WERI-Rb-1 (cell line): ENCODE measurements around the gene ST14.

Experiments
- DNase-seq: peaks from one replicate; pipeline ENCODE4 v3.0.0-alpha.2; 2020
- H3K27ac ChIP-seq: fragments of 250-450 bp; sonication (Bioruptor Pico); 2 replicates; pipeline ENCODE4 v1.5.1; 2020; ENCODE audit warnings: mild to moderate bottlenecking, moderate library complexity
- H3K27me3 ChIP-seq: fragments of 250-450 bp; sonication (Bioruptor Pico); 2 replicates; pipeline ENCODE4 v1.5.1; 2021; ENCODE audit warnings: mild to moderate bottlenecking, low read depth, moderate library complexity; ENCODE audit not compliant: insufficient read depth, severe bottlenecking
- H3K36me3 ChIP-seq: fragments of 250-450 bp; sonication (Bioruptor Pico); 2 replicates; pipeline ENCODE4 v1.5.1; 2020; ENCODE audit warnings: mild to moderate bottlenecking, moderate library complexity
- H3K4me3 ChIP-seq: 2 replicates; pipeline ENCODE4 v1.5.1; 2011; ENCODE audit warnings: low read depth, mild to moderate bottlenecking, control low read depth, low read length
- H3K9me3 ChIP-seq: fragments of 250-450 bp; sonication (Bioruptor Pico); 2 replicates; pipeline ENCODE4 v1.5.1; 2021; ENCODE audit warnings: mild to moderate bottlenecking, moderate library complexity; ENCODE audit not compliant: severe bottlenecking
- TF ChIP-seq, protein P1 (sequence below): IDR thresholded peaks from 2 replicates; pipeline ENCODE4 v1.5.1; 2011; ENCODE audit warnings: low read depth, mild to moderate bottlenecking, control low read depth, inconsistent platforms, low read length

ST14 gene

DNA sequence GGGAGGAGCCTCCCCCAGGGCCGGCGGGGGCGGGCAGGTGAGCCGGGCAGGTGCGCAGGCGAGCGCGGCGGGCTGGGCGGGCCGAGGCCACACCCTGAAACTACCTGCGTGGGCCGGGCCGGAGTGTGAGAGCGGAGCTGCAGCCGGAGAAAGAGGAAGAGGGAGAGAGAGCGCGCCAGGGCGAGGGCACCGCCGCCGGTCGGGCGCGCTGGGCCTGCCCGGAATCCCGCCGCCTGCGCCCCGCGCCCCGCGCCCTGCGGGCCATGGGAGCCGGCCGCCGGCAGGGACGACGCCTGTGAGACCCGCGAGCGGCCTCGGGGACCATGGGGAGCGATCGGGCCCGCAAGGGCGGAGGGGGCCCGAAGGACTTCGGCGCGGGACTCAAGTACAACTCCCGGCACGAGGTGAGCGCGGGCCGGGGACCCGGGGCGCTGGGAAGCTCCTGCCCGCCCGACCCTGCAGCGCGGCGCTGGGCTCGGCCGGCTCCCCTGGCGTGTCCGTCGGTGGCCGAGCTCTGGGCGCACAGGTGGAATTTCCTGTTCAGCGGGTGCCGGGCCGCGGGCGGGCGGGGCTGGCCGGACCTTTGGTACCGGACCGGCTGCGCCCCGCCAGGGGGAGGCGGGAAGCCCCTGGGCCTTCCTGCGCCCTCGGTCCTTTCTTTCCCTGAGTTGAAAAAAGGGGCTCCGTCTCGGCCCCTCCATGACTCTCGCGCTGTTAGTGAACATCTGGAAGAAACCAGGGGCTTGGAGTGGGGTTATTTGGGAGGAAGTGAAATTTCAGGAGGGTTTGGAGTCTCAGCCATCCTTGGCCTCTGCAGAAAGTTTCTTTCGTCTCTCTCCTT lies at the start of gene ST14:
TSS of gene ST14 (plus strand) at position 126 of the 841 bp plus-strand sequence. CDS start at position 324, 198 bp downstream.
- no peak for DNase-seq
- Histone ChIP-seq H3K27ac (no peak within 1 kb of the TSS), H3K9me3 (no peaks in the 10 kb centered on the region), H3K36me3 (no peaks in the 10 kb centered on the region), H3K4me3 (no peak within 1 kb of the TSS), H3K27me3 (no peaks in the 10 kb centered on the region)
- TF ChIP-seq, protein P1, sequence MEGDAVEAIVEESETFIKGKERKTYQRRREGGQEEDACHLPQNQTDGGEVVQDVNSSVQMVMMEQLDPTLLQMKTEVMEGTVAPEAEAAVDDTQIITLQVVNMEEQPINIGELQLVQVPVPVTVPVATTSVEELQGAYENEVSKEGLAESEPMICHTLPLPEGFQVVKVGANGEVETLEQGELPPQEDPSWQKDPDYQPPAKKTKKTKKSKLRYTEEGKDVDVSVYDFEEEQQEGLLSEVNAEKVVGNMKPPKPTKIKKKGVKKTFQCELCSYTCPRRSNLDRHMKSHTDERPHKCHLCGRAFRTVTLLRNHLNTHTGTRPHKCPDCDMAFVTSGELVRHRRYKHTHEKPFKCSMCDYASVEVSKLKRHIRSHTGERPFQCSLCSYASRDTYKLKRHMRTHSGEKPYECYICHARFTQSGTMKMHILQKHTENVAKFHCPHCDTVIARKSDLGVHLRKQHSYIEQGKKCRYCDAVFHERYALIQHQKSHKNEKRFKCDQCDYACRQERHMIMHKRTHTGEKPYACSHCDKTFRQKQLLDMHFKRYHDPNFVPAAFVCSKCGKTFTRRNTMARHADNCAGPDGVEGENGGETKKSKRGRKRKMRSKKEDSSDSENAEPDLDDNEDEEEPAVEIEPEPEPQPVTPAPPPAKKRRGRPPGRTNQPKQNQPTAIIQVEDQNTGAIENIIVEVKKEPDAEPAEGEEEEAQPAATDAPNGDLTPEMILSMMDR: no peak

DNA sequence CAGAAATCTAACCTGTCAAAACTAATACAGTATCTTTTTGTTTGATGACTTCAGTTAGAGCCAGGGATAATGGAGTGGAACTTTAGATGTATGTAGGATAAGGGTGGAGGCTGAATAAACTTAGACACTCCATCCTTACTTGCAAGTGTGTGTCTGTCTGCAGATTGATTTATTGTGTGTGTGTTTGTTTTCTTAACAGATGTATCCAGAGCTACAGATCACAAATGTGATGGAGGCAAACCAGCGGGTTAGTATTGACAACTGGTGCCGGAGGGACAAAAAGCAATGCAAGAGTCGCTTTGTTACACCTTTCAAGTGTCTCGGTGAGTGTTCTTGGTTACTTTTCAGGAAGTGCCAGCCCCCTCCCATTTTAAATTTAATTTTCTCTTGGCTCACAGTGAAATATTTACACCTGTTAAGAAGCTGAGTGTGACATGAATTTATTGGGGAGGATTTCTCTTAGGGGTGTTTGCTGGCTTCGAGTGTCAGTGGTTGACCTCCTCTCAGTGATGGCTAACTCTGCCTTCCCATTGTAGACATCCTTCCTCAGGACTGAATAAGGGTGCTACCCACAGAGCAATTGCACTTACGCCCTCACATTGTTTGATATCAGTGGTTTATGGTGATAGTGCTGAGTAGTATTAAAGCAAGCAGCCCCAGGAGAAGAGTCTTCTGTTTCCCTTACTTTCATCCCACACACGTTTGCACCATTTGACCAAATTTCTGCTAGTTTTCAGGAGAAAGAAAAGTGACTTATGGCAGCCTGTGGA lies 49.1 kb upstream of the ST14 start:
- Histone ChIP-seq H3K4me3 (no peak overlapping the region), H3K27ac (no peak overlapping the region), H3K36me3 (peaks cover 3% of the 10 kb centered on the region; the same call in 1 of the 2 replicates), H3K27me3 (no peaks in the 10 kb centered on the region), H3K9me3 (no peaks in the 10 kb centered on the region)
- DNase-seq: no peak
- TF ChIP-seq, protein P1: no peak

DNA sequence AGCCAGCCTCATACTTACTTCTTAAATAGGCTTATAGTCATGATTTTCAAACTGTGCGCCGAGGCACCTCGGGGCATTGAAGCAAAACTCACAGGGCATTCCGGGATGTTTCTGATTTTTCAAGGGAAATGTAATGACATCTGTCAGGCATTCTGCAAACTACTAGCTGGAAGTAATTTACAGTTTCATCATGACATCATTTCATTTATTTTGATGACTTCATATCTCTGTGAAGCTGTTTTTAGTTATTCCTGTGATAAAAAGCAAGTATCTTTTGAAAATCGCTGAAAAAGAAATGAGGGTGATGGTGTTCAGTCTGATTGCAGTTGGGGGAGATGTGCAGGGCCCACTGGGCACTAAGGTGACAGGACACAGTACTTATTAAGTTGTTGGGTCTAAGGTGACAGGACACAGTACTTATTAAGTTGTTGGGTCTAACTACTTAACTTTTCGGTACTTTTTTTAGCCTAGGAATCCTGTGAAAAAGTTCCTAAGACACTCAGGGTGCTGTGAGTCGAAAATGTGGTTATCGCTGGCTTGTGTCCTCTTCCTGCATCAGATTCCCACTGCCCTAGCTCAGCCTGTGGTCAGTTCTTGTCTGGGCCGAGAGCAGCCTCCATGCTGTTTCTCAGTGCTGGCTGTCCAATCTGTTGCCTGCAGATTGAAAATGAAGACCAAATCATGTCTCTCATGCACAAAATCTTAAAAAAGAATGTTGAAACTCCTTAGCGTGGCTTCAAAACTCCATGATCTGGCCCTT lies 47.3 kb upstream of the ST14 start:
- no peak overlapping the region for H3K4me3 ChIP-seq
- TF ChIP-seq, protein P1: no peak
- no peaks in the 10 kb centered on the region for H3K27me3 ChIP-seq
- H3K27ac ChIP-seq: no peak overlapping the region
- DNase-seq: no peak
- no peaks in the 10 kb centered on the region for H3K9me3 ChIP-seq
- H3K36me3 ChIP-seq: peaks cover 3% of the 10 kb centered on the region; the same call in 1 of the 2 replicates

DNA sequence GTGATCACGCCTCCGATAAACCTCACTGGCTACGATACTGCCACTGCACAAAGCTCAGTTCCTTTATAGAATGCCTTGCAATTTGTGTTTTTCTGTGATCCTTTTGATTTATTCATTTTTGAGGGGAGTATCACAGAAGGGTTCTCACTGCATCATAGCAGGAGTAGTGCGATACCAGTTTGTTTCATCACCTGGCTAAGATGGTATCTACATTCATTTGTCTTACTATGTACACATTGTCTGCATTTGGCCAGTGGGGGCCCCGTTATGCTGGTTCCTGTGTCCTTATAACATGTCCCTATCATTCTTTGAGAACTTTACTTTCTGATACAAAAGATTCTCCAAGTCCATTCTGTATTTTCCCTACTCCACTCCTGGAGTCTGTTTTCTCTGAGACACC lies 45.3 kb upstream of the ST14 start:
- no peak for DNase-seq
- TF ChIP-seq, protein P1: no peak
- no peak overlapping the region for H3K27ac ChIP-seq
- H3K4me3 ChIP-seq: no peak overlapping the region
- H3K9me3 ChIP-seq: no peaks in the 10 kb centered on the region
- H3K36me3 ChIP-seq: peaks cover 3% of the 10 kb centered on the region; the same call in 1 of the 2 replicates
- H3K27me3 ChIP-seq: no peaks in the 10 kb centered on the region

DNA sequence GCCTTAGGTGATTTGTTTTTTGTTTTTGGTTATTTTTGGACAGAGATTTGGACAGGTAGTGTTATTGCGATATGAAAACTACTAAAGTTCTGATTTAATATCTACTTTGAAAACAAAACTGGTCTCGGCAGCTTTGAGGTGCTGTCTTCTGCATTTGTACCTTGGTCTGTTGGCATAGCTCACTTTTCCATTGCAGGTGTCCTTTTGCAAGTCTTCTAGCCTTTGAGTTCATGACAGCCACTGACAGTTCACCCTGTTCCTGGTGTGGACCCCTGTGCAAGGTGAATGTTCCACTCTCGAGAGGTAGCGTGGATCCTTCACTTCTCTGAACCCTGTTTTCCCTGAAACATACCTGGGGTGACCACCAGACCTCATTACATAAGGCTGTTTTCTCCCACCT lies 44.9 kb upstream of the ST14 start:
- Histone ChIP-seq H3K27me3 (no peaks in the 10 kb centered on the region), H3K27ac (no peak overlapping the region), H3K9me3 (no peaks in the 10 kb centered on the region), H3K4me3 (no peak overlapping the region), H3K36me3 (peaks cover 3% of the 10 kb centered on the region; the same call in 1 of the 2 replicates)
- TF ChIP-seq, protein P1: no peak
- no peak for DNase-seq
